HCT116 (cell line): ENCODE results near the gene SARNP. TPM values are rescaled to one million over a fixed set of nuclear protein-coding genes. Genes with fewer than 3 reads are reported as not detected.

Source experiments
- ATAC-seq: fragments of 200-7000 bp; cut with Tn5 transposase; 2 replicates; pipeline ENCODE4 v1.9.1; 2020; ENCODE audit warnings: mild to moderate bottlenecking, moderate library complexity
- BruUV-seq: library from RNA; stranded (reverse); fragments of 400-500 nt; replicated peaks from 2 replicates; lab custom pipeline; 2021; lab: Mats Ljungman, UMichigan
- CTCF ChIA-PET: fragments of 300-600 bp; sonication (Branson Sonifier 250); formaldehyde crosslinking; loops from one replicate; lab custom pipeline; 2021; ENCODE audit warnings: antibody characterized with exemption; lab: Charles Lee
- POLR2A ChIA-PET: fragments of 300-600, 350-600 bp; sonication (Branson Sonifier 250); formaldehyde crosslinking; loops from one replicate; lab custom pipeline; 2021; ENCODE audit warnings: antibody characterized with exemption; lab: Charles Lee
- RAD21 ChIA-PET, 2 experiments: fragments of 300-600 bp; sonication (Branson Sonifier 250); formaldehyde crosslinking; loops; one replicate each; lab custom pipeline; 2023; ENCODE audit warnings: low total read pairs in 2 of 2; ENCODE audit not compliant: uncharacterized antibody in 2 of 2, unreplicated experiment in 2 of 2, low non-redundant PET in 1 of 2; lab: Charles Lee
- DNase-seq: peaks from one replicate; pipeline ENCODE4 v3.0.0-alpha.2; 2010; ENCODE audit warnings: low read depth, low spot score
- H2AFZ ChIP-seq: fragments of 200-600 bp; shearing (Covaris generic), sonication (generic); 2 replicates; pipeline ENCODE4 v1.6.1; 2017; ENCODE audit warnings: low read depth, mixed run types, mixed read lengths, antibody characterized with exemption, low read length; ENCODE audit not compliant: poor library complexity, severe bottlenecking
- H3K27ac ChIP-seq: 2 replicates; pipeline ENCODE4 v1.5.1; 2012; ENCODE audit warnings: low read depth, low read length
- H3K27me3 ChIP-seq: fragments of 200-600 bp; sonication (generic); 2 replicates; pipeline ENCODE4 v1.6.1; 2016; ENCODE audit warnings: mixed run types, low read length, mixed read lengths; ENCODE audit not compliant: insufficient read depth
- H3K36me3 ChIP-seq, 2 experiments: fragments of 200-500 bp in 1 of 2; fragments of 200-600 bp in 1 of 2; sonication (Bioruptor generic) in 1 of 2; sonication (generic) in 1 of 2; 2 replicates each; pipeline versions ENCODE4 v1.5.1 to v1.6.1; 2014 to 2016; ENCODE audit warnings: low read length in 2 of 2, inconsistent platforms in 1 of 2, mixed read lengths in 1 of 2, mixed run types in 1 of 2; ENCODE audit not compliant: insufficient read depth in 2 of 2, control insufficient read depth in 1 of 2
- H3K4me1 ChIP-seq, 2 experiments: fragments of 200-600 bp in 1 of 2; sonication (generic) in 1 of 2; 2 replicates each; pipeline versions ENCODE4 v1.5.1 to v1.6.1; 2012 to 2017; ENCODE audit warnings: low read length in 2 of 2, inconsistent platforms in 1 of 2, mild to moderate bottlenecking in 1 of 2, mixed read lengths in 1 of 2, mixed run types in 1 of 2, moderate library complexity in 1 of 2; ENCODE audit not compliant: insufficient read depth in 2 of 2, control insufficient read depth in 1 of 2
- H3K4me2 ChIP-seq: fragments of 200-600 bp; sonication (generic); 2 replicates; pipeline ENCODE4 v1.6.1; 2017; ENCODE audit warnings: mixed run types, low read length, mixed read lengths
- H3K4me3 ChIP-seq, 2 experiments: fragments of 200-600 bp in 1 of 2; sonication (generic) in 1 of 2; replicated peaks in 1 of 2; 2 replicates each; pipeline ENCODE4 v1.5.1; 2011 to 2016; ENCODE audit warnings: low read length in 2 of 2, control low read depth in 1 of 2, low read depth in 1 of 2, mild to moderate bottlenecking in 1 of 2, mixed read lengths in 1 of 2, mixed run types in 1 of 2
- H3K79me2 ChIP-seq: fragments of 200-600 bp; sonication (generic); 2 replicates; pipeline ENCODE4 v1.6.1; 2017; ENCODE audit warnings: mild to moderate bottlenecking, mixed run types, low read length, moderate library complexity, mixed read lengths; ENCODE audit not compliant: insufficient read depth
- H3K9ac ChIP-seq: fragments of 200-600 bp; sonication (generic); 2 replicates; pipeline ENCODE4 v1.6.1; 2016; ENCODE audit warnings: low read length, mixed read lengths
- H3K9me2 ChIP-seq: fragments of 200-600 bp; sonication (generic), shearing (Covaris generic); 2 replicates; pipeline ENCODE4 v1.6.1; 2017; ENCODE audit warnings: mixed run types, mild to moderate bottlenecking, moderate library complexity; ENCODE audit not compliant: insufficient read depth
- H3K9me3 ChIP-seq, 2 experiments: fragments of 200-500 bp in 1 of 2; fragments of 200-600 bp in 1 of 2; sonication (Bioruptor generic) in 1 of 2; sonication (generic) in 1 of 2; 2 replicates each; pipeline ENCODE4 v1.6.1; 2014 to 2017; ENCODE audit warnings: low read length in 2 of 2, mixed read lengths in 2 of 2, inconsistent platforms in 1 of 2, low read depth in 1 of 2, mild to moderate bottlenecking in 1 of 2, mixed run types in 1 of 2, moderate library complexity in 1 of 2; ENCODE audit not compliant: control insufficient read depth in 1 of 2, insufficient read depth in 1 of 2
- H4K20me1 ChIP-seq: fragments of 200-600 bp; sonication (generic), shearing (Covaris generic); 2 replicates; pipeline ENCODE4 v1.6.1; 2017; ENCODE audit warnings: mixed run types, mild to moderate bottlenecking, moderate library complexity; ENCODE audit not compliant: insufficient read depth
- CEBPB ChIP-seq: IDR thresholded peaks from 2 replicates; pipeline ENCODE4 v1.6.1; 2012; ENCODE audit warnings: low read depth
- CTCF ChIP-seq, 3 experiments: fragments of 200-600 bp in 1 of 3; sonication (generic) in 1 of 3; IDR thresholded peaks in 2 of 3; conservative IDR thresholded peaks in 1 of 3; 2 replicates each; pipeline ENCODE4 v1.5.1; 2012 to 2017; ENCODE audit warnings: low read depth in 2 of 3, low read length in 2 of 3, antibody characterized with exemption in 1 of 3, borderline replicate concordance in 1 of 3, control low read depth in 1 of 3, mild to moderate bottlenecking in 1 of 3, mixed read lengths in 1 of 3, mixed run types in 1 of 3, moderate library complexity in 1 of 3; ENCODE audit not compliant: insufficient read depth in 1 of 3
- EGR1 ChIP-seq: IDR thresholded peaks from 2 replicates; pipeline ENCODE4 v1.6.1; 2012; ENCODE audit warnings: low read depth
- EZH2 ChIP-seq: fragments of 200-600 bp; sonication (generic); IDR thresholded peaks from 2 replicates; pipeline ENCODE4 v1.6.1; 2017; ENCODE audit warnings: antibody characterized with exemption, mixed run types
- EZH2phosphoT487 ChIP-seq: fragments of 200-600 bp; IDR thresholded peaks from 2 replicates; pipeline ENCODE4 v1.6.1; 2018; ENCODE audit warnings: antibody characterized with exemption, borderline replicate concordance
- MAX ChIP-seq: IDR thresholded peaks from 2 replicates; pipeline ENCODE4 v1.6.1; 2012
- POLR2A ChIP-seq: IDR thresholded peaks from 2 replicates; pipeline ENCODE4 v1.7.0; 2011; ENCODE audit warnings: borderline replicate concordance; ENCODE audit not compliant: insufficient read depth, insufficient read length; ENCODE audit errors: extremely low read depth
- RAD21 ChIP-seq: IDR thresholded peaks from 2 replicates; pipeline ENCODE4 v1.6.1; 2012; ENCODE audit warnings: low read depth, mild to moderate bottlenecking
- SIN3A ChIP-seq: IDR thresholded peaks from 2 replicates; pipeline ENCODE4 v1.6.1; 2012; ENCODE audit warnings: low read depth
- ZFX ChIP-seq: fragments of 450-650 bp; IDR thresholded peaks from 2 replicates; pipeline ENCODE4 v1.6.1; 2017
- intact Hi-C: fragments of 100-400 bp; cut with micrococcal nuclease; formaldehyde crosslinking; loops from 2 replicates; pipeline ENCODE4 v1.10.0; 2022
- total RNA-seq: library from RNA; stranded (reverse); gene quantifications from one replicate; pipeline ENCODE4 v1.2.1, GENCODE V29; 2021; ENCODE audit not compliant: unreplicated experiment

SARNP gene
- total RNA-seq, 1 experiment from 2014 or later, result 82.4 TPM

GRCh38 chr12:55715833-55716581, 101.5 kb downstream of the SARNP start, which contains the start of gene BLOC1S1 (continued):
- no peak for TF ChIP-seq EGR1
- TF ChIP-seq CEBPB, result no peak; the same call in 1 of the 2 replicates
- TF ChIP-seq MAX, result peak; percentile 85
- TF ChIP-seq POLR2A, result peak; percentile 49
- no peak for TF ChIP-seq EZH2phosphoT487
- TF ChIP-seq RAD21, result no peak
- no peak for TF ChIP-seq CTCF (IDR thresholded peaks at IDR 0.05 in 2 of 3, conservative IDR thresholded peaks at IDR 0.05 in 1 of 3; ENCODE audit: borderline replicate concordance in 1 of 3, insufficient read depth in 1 of 3, low read depth in 2 of 3, low read length in 2 of 3)
- no peak for TF ChIP-seq EZH2

GRCh38 chr12:55715169-55715764, 102.3 kb downstream of the SARNP start:
- Histone ChIP-seq H3K4me1 (peaks cover 21 to 41% of the 10 kb centered on the region in 2 experiments), H3K27ac (peak overlapping the region; percentile 84), H4K20me1 (no peaks in the 10 kb centered on the region), H3K9me3 (no peaks in the 10 kb centered on the region), H3K79me2 (peaks cover 14% of the 10 kb centered on the region), H3K27me3 (peaks cover 11% of the 10 kb centered on the region; the same call in 1 of the 2 replicates), H3K4me2 (peak overlapping the region; percentile 93), H3K36me3 (no peaks in the 10 kb centered on the region), H3K9me2 (no peaks in the 10 kb centered on the region), H3K4me3 (peak overlapping the region; percentile 75 to 94), H3K9ac (peak overlapping the region; percentile 72), H2AFZ (no peak overlapping the region)
- DNase-seq, result no peak
- TF ChIP-seq SIN3A, result no peak
- TF ChIP-seq ZFX, result no peak
- ATAC-seq, result no peak
- RAD21 ChIA-PET, result interaction anchor here in 1 of 2 experiments (0.9 kb wide), 1 partner anchor 8 kb away, joined by 4 read pairs; the partner anchor contains the start of gene ITGA7
- CTCF ChIA-PET, result interaction anchor here (0.9 to 1.3 kb wide), 5 partner anchors 9 to 59 kb away, joined by 3 to 7 read pairs (median 4); a partner anchor contains a TSS
- TSS peak; percentile 93 for BruUV-seq
- POLR2A ChIA-PET, result no interaction called here
- intact Hi-C loops, result no loop called here
